ENCODE results near the gene UFD1. TPM values are rescaled to one million over a fixed set of nuclear protein-coding genes. Genes with fewer than 3 reads are reported as not detected.

UFD1 gene
- total RNA-seq, 1 experiment from 2014 or later: 57.9 TPM

DNA sequence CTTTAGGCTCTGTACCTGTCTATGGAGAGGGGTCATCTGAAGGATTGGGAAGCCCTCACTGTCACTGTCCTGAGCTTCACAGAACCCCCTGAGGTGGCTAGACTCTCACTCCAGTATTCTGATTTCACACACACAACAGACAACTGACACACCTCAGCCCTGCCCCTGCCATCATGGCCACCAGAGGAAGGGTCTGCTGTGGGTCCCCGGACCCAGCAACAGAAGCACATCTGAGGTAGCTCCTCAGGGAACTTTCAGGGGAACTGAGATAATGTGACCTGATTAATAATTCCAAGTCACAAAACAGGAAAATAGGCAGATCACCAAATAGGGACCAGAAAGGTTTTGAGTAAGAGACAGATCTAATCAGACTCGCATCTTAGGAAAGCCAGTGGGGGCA lies 24.0 kb downstream of the UFD1 start (continued):
- TF ChIP-seq, protein P1, sequence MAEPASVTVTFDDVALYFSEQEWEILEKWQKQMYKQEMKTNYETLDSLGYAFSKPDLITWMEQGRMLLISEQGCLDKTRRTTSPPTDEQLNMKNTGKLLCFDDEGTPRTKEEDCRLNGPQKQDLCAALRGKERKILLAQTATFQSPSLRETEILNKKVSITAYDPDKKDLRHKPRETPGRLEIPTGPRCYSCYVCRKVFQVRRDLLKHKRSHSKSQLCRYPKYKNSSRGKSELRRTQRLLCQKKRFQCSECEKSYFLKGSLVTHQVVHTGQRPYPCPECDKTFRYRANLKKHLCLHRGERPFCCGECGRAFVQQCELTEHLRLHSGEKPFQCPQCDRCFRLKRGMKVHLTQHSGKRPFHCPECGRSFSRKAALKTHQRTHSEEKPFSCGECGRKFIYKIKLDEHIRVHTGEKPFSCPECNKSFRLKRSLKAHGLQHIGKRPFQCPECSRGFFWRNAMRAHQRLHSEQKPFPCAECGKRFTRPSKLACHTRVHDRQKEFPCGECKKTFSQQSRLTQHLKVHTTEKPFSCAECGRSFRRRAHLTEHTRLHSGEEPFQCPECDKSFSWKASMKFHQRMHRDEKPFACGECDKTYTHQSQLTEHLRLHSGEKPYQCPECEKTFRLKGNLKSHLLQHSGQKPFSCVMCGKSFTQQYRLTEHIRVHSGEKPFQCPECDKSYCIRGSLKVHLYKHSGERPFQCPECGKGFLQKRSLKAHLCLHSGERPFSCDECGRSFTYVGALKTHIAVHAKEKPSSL (CRISPR knock-in tag; conservative IDR thresholded peaks at IDR 0.05): no peak
- TF ChIP-seq GABPB1 (CRISPR knock-in tag; IDR thresholded peaks at IDR 0.05): no peak
- no peak for TF ChIP-seq ZNF416 (CRISPR knock-in tag; IDR thresholded peaks at IDR 0.05)
- no peak for TF ChIP-seq USF2 (CRISPR knock-in tag; IDR thresholded peaks at IDR 0.05)
- TF ChIP-seq ZNF317 (CRISPR knock-in tag; IDR thresholded peaks at IDR 0.05; ENCODE audit: borderline replicate concordance, low read depth): no peak
- TF ChIP-seq HMGXB4 (CRISPR knock-in tag; IDR thresholded peaks at IDR 0.05): no peak
- TF ChIP-seq RELA (CRISPR knock-in tag; IDR thresholded peaks at IDR 0.05; ENCODE audit: borderline replicate concordance): no peak
- TF ChIP-seq, protein P2, sequence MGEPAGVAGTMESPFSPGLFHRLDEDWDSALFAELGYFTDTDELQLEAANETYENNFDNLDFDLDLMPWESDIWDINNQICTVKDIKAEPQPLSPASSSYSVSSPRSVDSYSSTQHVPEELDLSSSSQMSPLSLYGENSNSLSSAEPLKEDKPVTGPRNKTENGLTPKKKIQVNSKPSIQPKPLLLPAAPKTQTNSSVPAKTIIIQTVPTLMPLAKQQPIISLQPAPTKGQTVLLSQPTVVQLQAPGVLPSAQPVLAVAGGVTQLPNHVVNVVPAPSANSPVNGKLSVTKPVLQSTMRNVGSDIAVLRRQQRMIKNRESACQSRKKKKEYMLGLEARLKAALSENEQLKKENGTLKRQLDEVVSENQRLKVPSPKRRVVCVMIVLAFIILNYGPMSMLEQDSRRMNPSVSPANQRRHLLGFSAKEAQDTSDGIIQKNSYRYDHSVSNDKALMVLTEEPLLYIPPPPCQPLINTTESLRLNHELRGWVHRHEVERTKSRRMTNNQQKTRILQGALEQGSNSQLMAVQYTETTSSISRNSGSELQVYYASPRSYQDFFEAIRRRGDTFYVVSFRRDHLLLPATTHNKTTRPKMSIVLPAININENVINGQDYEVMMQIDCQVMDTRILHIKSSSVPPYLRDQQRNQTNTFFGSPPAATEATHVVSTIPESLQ (CRISPR knock-in tag; IDR thresholded peaks at IDR 0.05): no peak
- no peak for TF ChIP-seq ZNF532 (CRISPR knock-in tag; IDR thresholded peaks at IDR 0.05; ENCODE audit: borderline replicate concordance)
- TF ChIP-seq ZNF423 (CRISPR knock-in tag; IDR thresholded peaks at IDR 0.05): no peak
- TF ChIP-seq GRHL2 (CRISPR knock-in tag; IDR thresholded peaks at IDR 0.05; ENCODE audit: insufficient replicate concordance, severe bottlenecking): no peak
- no peak for TF ChIP-seq MXD4 (CRISPR knock-in tag; IDR thresholded peaks at IDR 0.05; ENCODE audit: borderline replicate concordance)
- no peak for TF ChIP-seq PREB (CRISPR knock-in tag; IDR thresholded peaks at IDR 0.05; ENCODE audit: borderline replicate concordance)

GRCh38 chr22:19454156-19454555 lies 24.8 kb downstream of the UFD1 start:
- no peak for DNase-seq (ENCODE audit: low spot score)
- peaks cover 59% of the 10 kb centered on the region for H3K36me3 Mint-ChIP-seq
- CTCF ChIA-PET: no interaction called here
- no peaks in the 10 kb centered on the region for H3K9me3 Mint-ChIP-seq
- POLR2A ChIA-PET: no interaction called here
- 0 out of 2 replicates have a peak, but pooled peaks cover 4% of the 10 kb centered on the region for H3K4me1 Mint-ChIP-seq
- TF ChIP-seq, protein P3, sequence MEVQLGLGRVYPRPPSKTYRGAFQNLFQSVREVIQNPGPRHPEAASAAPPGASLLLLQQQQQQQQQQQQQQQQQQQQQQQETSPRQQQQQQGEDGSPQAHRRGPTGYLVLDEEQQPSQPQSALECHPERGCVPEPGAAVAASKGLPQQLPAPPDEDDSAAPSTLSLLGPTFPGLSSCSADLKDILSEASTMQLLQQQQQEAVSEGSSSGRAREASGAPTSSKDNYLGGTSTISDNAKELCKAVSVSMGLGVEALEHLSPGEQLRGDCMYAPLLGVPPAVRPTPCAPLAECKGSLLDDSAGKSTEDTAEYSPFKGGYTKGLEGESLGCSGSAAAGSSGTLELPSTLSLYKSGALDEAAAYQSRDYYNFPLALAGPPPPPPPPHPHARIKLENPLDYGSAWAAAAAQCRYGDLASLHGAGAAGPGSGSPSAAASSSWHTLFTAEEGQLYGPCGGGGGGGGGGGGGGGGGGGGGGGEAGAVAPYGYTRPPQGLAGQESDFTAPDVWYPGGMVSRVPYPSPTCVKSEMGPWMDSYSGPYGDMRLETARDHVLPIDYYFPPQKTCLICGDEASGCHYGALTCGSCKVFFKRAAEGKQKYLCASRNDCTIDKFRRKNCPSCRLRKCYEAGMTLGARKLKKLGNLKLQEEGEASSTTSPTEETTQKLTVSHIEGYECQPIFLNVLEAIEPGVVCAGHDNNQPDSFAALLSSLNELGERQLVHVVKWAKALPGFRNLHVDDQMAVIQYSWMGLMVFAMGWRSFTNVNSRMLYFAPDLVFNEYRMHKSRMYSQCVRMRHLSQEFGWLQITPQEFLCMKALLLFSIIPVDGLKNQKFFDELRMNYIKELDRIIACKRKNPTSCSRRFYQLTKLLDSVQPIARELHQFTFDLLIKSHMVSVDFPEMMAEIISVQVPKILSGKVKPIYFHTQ (CRISPR knock-in tag; IDR thresholded peaks at IDR 0.05): no peak
- H3K27me3 Mint-ChIP-seq (ENCODE audit: low read depth): no peaks in the 10 kb centered on the region
- no peak overlapping the region for H3K27ac Mint-ChIP-seq
- no peak for ATAC-seq
- no peak overlapping the region for H3K4me3 Mint-ChIP-seq
